ENCODE measurements around the gene MEX3D.

MEX3D gene

DNA sequence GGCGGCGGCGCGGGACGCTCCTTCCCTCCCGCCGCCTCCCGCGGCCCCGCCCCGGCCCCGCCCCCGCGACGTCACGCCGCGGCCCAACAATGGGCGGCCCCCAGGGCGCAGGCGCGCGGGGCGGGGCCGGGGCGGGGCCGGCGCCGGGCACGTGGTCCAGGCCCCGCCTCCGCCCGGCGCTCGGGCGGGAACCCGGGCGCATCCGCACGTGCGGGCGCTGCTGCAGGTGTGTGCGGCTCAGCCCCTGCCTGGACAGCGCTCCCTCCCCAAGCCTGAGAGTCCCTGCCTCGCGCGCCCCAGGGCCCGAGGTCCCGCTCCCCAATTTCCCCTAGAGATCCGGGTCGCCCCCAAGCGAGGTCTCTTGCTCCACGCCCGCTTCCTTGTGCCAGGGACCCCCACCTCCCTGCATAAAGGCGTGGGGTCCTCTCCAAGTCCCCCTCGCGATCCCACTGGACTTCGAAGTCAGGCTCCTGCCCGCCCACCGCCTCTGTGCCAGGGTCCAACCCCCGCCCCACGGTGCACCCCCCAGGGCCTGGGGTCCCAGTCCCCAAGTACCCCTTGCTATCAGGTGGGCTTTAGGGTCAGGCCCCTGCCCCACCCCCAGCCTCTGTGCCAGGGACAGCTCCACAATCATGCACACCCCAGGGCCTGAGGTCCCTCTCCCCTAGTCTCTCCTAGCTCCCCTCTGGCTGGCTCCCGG lies at the start of gene MEX3D:
TSS of gene MEX3D (minus strand) at position 6 of the 700 bp plus-strand sequence. CDS start 267 bp downstream, outside the sequence.
- H3K9me3 ChIP-seq (ENCODE audit: low read length) = no peaks in the 10 kb centered on the region
- no peak for TF ChIP-seq EZH2 (IDR thresholded peaks at IDR 0.05; ENCODE audit: borderline replicate concordance, low read length)
- TF ChIP-seq CTCF (IDR thresholded peaks at IDR 0.05; ENCODE audit: low read length) = no peak
- no peaks in the 10 kb centered on the region for H3F3A ChIP-seq (ENCODE audit: insufficient read depth, low read length)
- H3K79me2 ChIP-seq (ENCODE audit: insufficient read depth, low read length) = no peaks in the 10 kb centered on the region
- H2AFZ ChIP-seq (ENCODE audit: low read length) = no peak within 1 kb of the TSS
- no peaks in the 10 kb centered on the region for H3K36me3 ChIP-seq (ENCODE audit: insufficient read depth, low read length)
- H3K4me1 ChIP-seq (ENCODE audit: insufficient read depth, low read length, severe bottlenecking) = peaks cover 12% of the 10 kb centered on the region
- H3K27me3 ChIP-seq (ENCODE audit: insufficient read depth, low read length) = no peaks in the 10 kb centered on the region
- peak within 1 kb of the TSS; percentile 92 for H3K4me2 ChIP-seq (ENCODE audit: low read length)
- no peak within 1 kb of the TSS for H3K27ac ChIP-seq (ENCODE audit: low read depth, low read length, poor library complexity, severe bottlenecking)
- H3K9ac ChIP-seq (ENCODE audit: low read length) = peak within 1 kb of the TSS; percentile 66
- H4K20me1 ChIP-seq (ENCODE audit: insufficient read depth, low read length) = no peaks in the 10 kb centered on the region
- H3K9me2 ChIP-seq (ENCODE audit: low read depth, low read length) = no peaks in the 10 kb centered on the region
- peak within 1 kb of the TSS; percentile 75 for H3K4me3 ChIP-seq (ENCODE audit: low read depth, low read length, poor library complexity, severe bottlenecking)

- H3K4me2 ChIP-seq (ENCODE audit: low read length) = peak overlapping the region; percentile 21; the same call in 1 of the 2 replicates
- peak overlapping the region; percentile 85 for H3K27ac ChIP-seq (ENCODE audit: low read depth, low read length, poor library complexity, severe bottlenecking)
- no peaks in the 10 kb centered on the region for H4K20me1 ChIP-seq (ENCODE audit: insufficient read depth, low read length)
- peaks cover 46% of the 10 kb centered on the region for H3K4me1 ChIP-seq (ENCODE audit: insufficient read depth, low read length, severe bottlenecking)
- TF ChIP-seq CTCF (IDR thresholded peaks at IDR 0.05; ENCODE audit: low read length) (no peak), EZH2 (IDR thresholded peaks at IDR 0.05; ENCODE audit: borderline replicate concordance, low read length) (no peak)
- no peaks in the 10 kb centered on the region for H3K79me2 ChIP-seq (ENCODE audit: insufficient read depth, low read length)
- no peak overlapping the region for H2AFZ ChIP-seq (ENCODE audit: low read length)
- no peaks in the 10 kb centered on the region for H3K9me2 ChIP-seq (ENCODE audit: low read depth, low read length)
- peaks cover 100% of the 10 kb centered on the region for H3K36me3 ChIP-seq (ENCODE audit: insufficient read depth, low read length)
- no peaks in the 10 kb centered on the region for H3F3A ChIP-seq (ENCODE audit: insufficient read depth, low read length)
- no peak overlapping the region for H3K4me3 ChIP-seq (ENCODE audit: low read depth, low read length, poor library complexity, severe bottlenecking)
- no peak overlapping the region; the same call in 1 of the 2 replicates for H3K9ac ChIP-seq (ENCODE audit: low read length)
- H3K27me3 ChIP-seq (ENCODE audit: insufficient read depth, low read length) = no peaks in the 10 kb centered on the region
- no peaks in the 10 kb centered on the region for H3K9me3 ChIP-seq (ENCODE audit: low read length)
Observed at GRCh38 chr19:1616875-1617274, 48.8 kb upstream of the MEX3D start.

GRCh38 chr19:1616396-1616795 lies 48.3 kb upstream of the MEX3D start:
- Histone ChIP-seq H3K9me3 (ENCODE audit: low read length) (no peaks in the 10 kb centered on the region), H3K4me1 (ENCODE audit: insufficient read depth, low read length, severe bottlenecking) (peaks cover 41% of the 10 kb centered on the region), H2AFZ (ENCODE audit: low read length) (no peak overlapping the region), H3K9ac (ENCODE audit: low read length) (no peak overlapping the region), H3K4me2 (ENCODE audit: low read length) (no peak overlapping the region), H3K79me2 (ENCODE audit: insufficient read depth, low read length) (no peaks in the 10 kb centered on the region), H3F3A (ENCODE audit: insufficient read depth, low read length) (no peaks in the 10 kb centered on the region), H4K20me1 (ENCODE audit: insufficient read depth, low read length) (no peaks in the 10 kb centered on the region), H3K4me3 (ENCODE audit: low read depth, low read length, poor library complexity, severe bottlenecking) (no peak overlapping the region), H3K9me2 (ENCODE audit: low read depth, low read length) (no peaks in the 10 kb centered on the region), H3K36me3 (ENCODE audit: insufficient read depth, low read length) (peaks cover 99% of the 10 kb centered on the region), H3K27ac (ENCODE audit: low read depth, low read length, poor library complexity, severe bottlenecking) (peak overlapping the region; percentile 85), H3K27me3 (ENCODE audit: insufficient read depth, low read length) (no peaks in the 10 kb centered on the region)
- no peak for TF ChIP-seq CTCF (IDR thresholded peaks at IDR 0.05; ENCODE audit: low read length)
- TF ChIP-seq EZH2 (IDR thresholded peaks at IDR 0.05; ENCODE audit: borderline replicate concordance, low read length) = no peak

All from OCI-LY1 (cell line).